K562 (cell line): ENCODE measurements around the gene COPA. TPM values are rescaled to one million over a fixed set of nuclear protein-coding genes. Genes with fewer than 3 reads are reported as not detected.
A peak's percentile ranks its signal among the peaks of the same experiment; 100 is the strongest.

Experiments used
- CBFA2T2 ChIP-seq: fragments of 450-650 bp; conservative IDR thresholded peaks from 2 replicates; pipeline ENCODE4 v1.6.1; 2017; ENCODE audit warnings: mild to moderate bottlenecking
- GATA2 ChIP-seq: sonication (generic); formaldehyde crosslinking; IDR thresholded peaks from 2 replicates; pipeline ENCODE4 v1.4.0; 2020; ENCODE audit warnings: mild to moderate bottlenecking, missing genetic modification reagents
- HDGF ChIP-seq: fragments of 450-650 bp; IDR thresholded peaks from 2 replicates; pipeline ENCODE4 v1.6.1; 2016
- HNRNPL ChIP-seq: fragments of 200-400 bp; formaldehyde crosslinking; IDR thresholded peaks from 2 replicates; pipeline ENCODE4 v1.6.1; 2017; ENCODE audit warnings: low read depth, mild to moderate bottlenecking, low read length
- KAT2B ChIP-seq: IDR thresholded peaks from one replicate; pipeline ENCODE4 v1.6.1; 2012; ENCODE audit warnings: low read depth, mild to moderate bottlenecking, control low read depth, inconsistent platforms, low read length, moderate library complexity
- KDM4B ChIP-seq, 2 experiments: fragments of 450-650 bp in 1 of 2; sonication (generic) in 1 of 2; IDR thresholded peaks; 2 replicates each; pipeline ENCODE4 v1.6.1; 2016 to 2017; ENCODE audit warnings: borderline replicate concordance in 2 of 2, antibody characterized with exemption in 1 of 2, low read depth in 1 of 2, mild to moderate bottlenecking in 1 of 2
- MITF ChIP-seq: IDR thresholded peaks from 2 replicates; pipeline ENCODE4 v1.6.1; 2014; ENCODE audit warnings: antibody characterized with exemption
- MTA3 ChIP-seq: fragments of 450-650 bp; formaldehyde crosslinking; IDR thresholded peaks from 2 replicates; pipeline ENCODE4 v1.6.1; 2017; ENCODE audit warnings: mild to moderate bottlenecking, borderline replicate concordance
- PATZ1 ChIP-seq: fragments of 250-450 bp; sonication (Bioruptor Pico); IDR thresholded peaks from 2 replicates; pipeline ENCODE4 v1.5.0; 2020; ENCODE audit warnings: mild to moderate bottlenecking, borderline replicate concordance
- RBM39 ChIP-seq: fragments of 200-400 bp; formaldehyde crosslinking; optimal IDR thresholded peaks from 2 replicates; pipeline ENCODE3; 2018; ENCODE audit warnings: low read depth, low read length
- SP2 ChIP-seq: IDR thresholded peaks from 2 replicates; pipeline ENCODE4 v1.6.1; 2011; ENCODE audit warnings: mild to moderate bottlenecking, low read depth, low read length, moderate library complexity; ENCODE audit not compliant: poor library complexity, severe bottlenecking; ENCODE audit errors: extremely low read depth
- TFE3 ChIP-seq: fragments of 450-650 bp; formaldehyde crosslinking; IDR thresholded peaks from 2 replicates; pipeline ENCODE4 v1.4.0; 2020; ENCODE audit warnings: mild to moderate bottlenecking, mixed read lengths
- ZBTB1 ChIP-seq: sonication (generic); formaldehyde crosslinking; IDR thresholded peaks from 2 replicates; pipeline ENCODE4 v1.8.1; 2023; ENCODE audit warnings: missing genetic modification reagents, low read depth, mild to moderate bottlenecking, borderline replicate concordance
- ZNF124 ChIP-seq: sonication (generic); formaldehyde crosslinking; IDR thresholded peaks from 2 replicates; pipeline ENCODE4 v1.8.1; 2022; ENCODE audit warnings: missing genetic modification reagents
- ZNF561 ChIP-seq: fragments of 450-650 bp; formaldehyde crosslinking; conservative IDR thresholded peaks from 2 replicates; pipeline ENCODE4 v1.4.0; 2020; ENCODE audit warnings: mild to moderate bottlenecking, moderate library complexity
- ZNF639 ChIP-seq, 2 experiments: fragments of 200-800 bp in 1 of 2; sonication (Bioruptor generic) in 1 of 2; sonication (generic) in 1 of 2; formaldehyde crosslinking in 1 of 2; IDR thresholded peaks in 1 of 2; conservative IDR thresholded peaks in 1 of 2; 2 replicates each; pipeline versions ENCODE4 v1.5.0 to v1.6.1; 2016 to 2020; ENCODE audit warnings: missing compliant biosample characterization in 1 of 2, missing genetic modification characterization in 1 of 2, missing genetic modification reagents in 1 of 2
- ZNF740 ChIP-seq, 3 experiments: fragments of 200-800 bp in 1 of 3; sonication (Bioruptor generic) in 1 of 3; sonication (generic) in 1 of 3; formaldehyde crosslinking in 1 of 3; IDR thresholded peaks; 2 replicates each; pipeline versions ENCODE4 v1.6.1 to v1.8.0; 2016 to 2022; ENCODE audit warnings: mild to moderate bottlenecking in 2 of 3, missing compliant biosample characterization in 2 of 3, missing genetic modification characterization in 2 of 3, missing genetic modification reagents in 1 of 3
- ZNF764 ChIP-seq: fragments of 250-450 bp; sonication (Bioruptor Pico); IDR thresholded peaks from 2 replicates; pipeline ENCODE4 v1.4.0; 2020; ENCODE audit warnings: low read depth, mild to moderate bottlenecking, moderate library complexity
- polyA plus RNA-seq, 8 experiments: library from polyadenylated mRNA; depleted of rRNA in 4 of 8; stranded (reverse) in 5 of 8; unstranded in 3 of 8; fragments of >200 nt; fragmentation: Nextera tagmentation in 2 of 8; fragmentation: Illumina TruSeq in 1 of 8; extraction: Ambion mirVana in 2 of 8; extraction: Trizol in 1 of 8; gene quantifications; 2 replicates each; pipeline versions ENCODE4 v1.2.1 to v1.2.3, GENCODE V29; 2011 to 2014; ENCODE audit warnings: inconsistent platforms in 1 of 8, missing spikeins in 1 of 8
- total RNA-seq, 7 experiments: library from RNA; depleted of rRNA in 6 of 7; stranded (reverse); fragments of >200 nt in 6 of 7; fragmentation: Illumina TruSeq in 2 of 7; extraction: Trizol in 2 of 7; gene quantifications; 2 replicates each; pipeline versions ENCODE4 v1.2.1 to v1.2.3, GENCODE V29; 2011 to 2021; ENCODE audit warnings: low replicate concordance in 1 of 7

COPA gene
- total and polyA plus RNA-seq, 9 of the 15 experiments (the other 6 are each of a cell fraction or from before 2014, with no cell fraction given), result 49.8 to 222 (median 110) TPM

- TF ChIP-seq PATZ1 (CRISPR knock-in tag), result no peak
- TF ChIP-seq ZNF124, result no peak
- no peak for TF ChIP-seq RBM39
- peak in 1 of 2 experiments; percentile 72; a peak in 1 of 4 replicates for TF ChIP-seq KDM4B (IDR thresholded peaks at IDR 0.05; ENCODE audit: borderline replicate concordance in 2 of 2, low read depth in 1 of 2)
- peak; percentile 99 for TF ChIP-seq ZNF740 (CRISPR knock-in tag; IDR thresholded peaks at IDR 0.05)
- TF ChIP-seq ZNF740 (tag; IDR thresholded peaks at IDR 0.05), result peak in 1 of 2 experiments; percentile 93; a peak in 2 of 4 replicates
- TF ChIP-seq HDGF, result no peak
- TF ChIP-seq CBFA2T2, result no peak
- TF ChIP-seq TFE3 (CRISPR knock-in tag), result no peak
- TF ChIP-seq ZNF764, result 0 out of 2 replicates have a peak, but pooled peaks have one; percentile 15
- no peak for TF ChIP-seq ZBTB1 (CRISPR knock-in tag)
- no peak for TF ChIP-seq ZNF561 (CRISPR knock-in tag)
- TF ChIP-seq HNRNPL, result no peak
- no peak for TF ChIP-seq SP2
- 0 out of 2 replicates have a peak, but pooled peaks have one; percentile 25 for TF ChIP-seq MITF
- TF ChIP-seq KAT2B, result no peak
- TF ChIP-seq MTA3, result no peak; the same call in 1 of the 2 replicates
- TF ChIP-seq GATA2 (CRISPR knock-in tag), result no peak
- no peak; a peak in 1 of 4 replicates for TF ChIP-seq ZNF639 (CRISPR knock-in tag; conservative IDR thresholded peaks at IDR 0.05 in 1 of 2, IDR thresholded peaks at IDR 0.05 in 1 of 2)
Measured at GRCh38 chr1:160261893-160262794, 80.9 kb downstream of the COPA start, which contains the start of gene DCAF8 (continued).
